ES-I3 (cell line): ENCODE results near the gene GALNT17.
"Not testable (repeated sequence)": the region's sequence is repeated elsewhere in the genome, so short reads cannot be mapped to it uniquely, and the experiment has no call there.

Source experiments
- H3K36me3 ChIP-seq: 2 replicates; pipeline ENCODE4 v1.6.1; 2013; ENCODE audit warnings: mild to moderate bottlenecking, low read length, control low read depth, moderate library complexity; ENCODE audit not compliant: insufficient read depth
- H3K4me1 ChIP-seq: 2 replicates; pipeline ENCODE4 v1.6.1; 2013; ENCODE audit warnings: mild to moderate bottlenecking, control low read depth, low read length; ENCODE audit not compliant: insufficient read depth
- H3K9ac ChIP-seq: 2 replicates; pipeline ENCODE4 v1.6.1; 2013; ENCODE audit warnings: low read depth, mild to moderate bottlenecking, low read length, moderate library complexity
- H3K9me3 ChIP-seq: 2 replicates; pipeline ENCODE4 v1.6.1; 2013; ENCODE audit warnings: mild to moderate bottlenecking, low read length, moderate library complexity; ENCODE audit not compliant: control insufficient read depth, insufficient read depth

The GALNT17 gene

GRCh38 chr7:71592388-71592787, 460.4 kb downstream of the GALNT17 start:
- H3K36me3 ChIP-seq, H3K9me3 ChIP-seq, H3K9ac ChIP-seq, H3K4me1 ChIP-seq: not testable (repeated sequence)

GRCh38 chr7:71594736-71595135, 462.8 kb downstream of the GALNT17 start:
- Histone ChIP-seq H3K9me3 (no peaks in the 10 kb centered on the region), H3K36me3 (no peaks in the 10 kb centered on the region), H3K9ac (no peak overlapping the region), H3K4me1 (no peaks in the 10 kb centered on the region)

- Histone ChIP-seq H3K9me3 (no peaks in the 10 kb centered on the region), H3K9ac (no peak overlapping the region), H3K36me3 (no peaks in the 10 kb centered on the region), H3K4me1 (no peaks in the 10 kb centered on the region)
These were observed 463.2 kb downstream of the GALNT17 start for GRCh38 chr7:71595176-71595575.

- no peak overlapping the region for H3K9ac ChIP-seq
- no peaks in the 10 kb centered on the region for H3K9me3 ChIP-seq
- H3K36me3 ChIP-seq = no peaks in the 10 kb centered on the region
- H3K4me1 ChIP-seq = no peaks in the 10 kb centered on the region
These were observed 466.6 kb downstream of the GALNT17 start for GRCh38 chr7:71598553-71598952.

GRCh38 chr7:71601851-71602250, 469.9 kb downstream of the GALNT17 start:
- Histone ChIP-seq H3K4me1 (no peaks in the 10 kb centered on the region), H3K9me3 (no peaks in the 10 kb centered on the region), H3K36me3 (no peaks in the 10 kb centered on the region), H3K9ac (no peak overlapping the region)

- Histone ChIP-seq H3K4me1 (no peaks in the 10 kb centered on the region), H3K9me3 (no peaks in the 10 kb centered on the region), H3K36me3 (no peaks in the 10 kb centered on the region), H3K9ac (no peak overlapping the region)
These were observed 473.0 kb downstream of the GALNT17 start for GRCh38 chr7:71604818-71605414.

GRCh38 chr7:71611986-71612385, 480.0 kb downstream of the GALNT17 start:
- Histone ChIP-seq H3K9me3 (no peaks in the 10 kb centered on the region), H3K4me1 (peaks cover 10% of the 10 kb centered on the region), H3K9ac (no peak overlapping the region), H3K36me3 (no peaks in the 10 kb centered on the region)

GRCh38 chr7:71612911-71613310, 481.0 kb downstream of the GALNT17 start:
- peaks cover 10% of the 10 kb centered on the region for H3K4me1 ChIP-seq
- H3K9me3 ChIP-seq = no peaks in the 10 kb centered on the region
- no peaks in the 10 kb centered on the region for H3K36me3 ChIP-seq
- no peak overlapping the region for H3K9ac ChIP-seq

GRCh38 chr7:71613313-71613712, 481.4 kb downstream of the GALNT17 start:
- peaks cover 10% of the 10 kb centered on the region for H3K4me1 ChIP-seq
- no peak overlapping the region for H3K9ac ChIP-seq
- H3K36me3 ChIP-seq = no peaks in the 10 kb centered on the region
- H3K9me3 ChIP-seq = no peaks in the 10 kb centered on the region

GRCh38 chr7:71615017-71615416, 483.1 kb downstream of the GALNT17 start:
- no peaks in the 10 kb centered on the region for H3K9me3 ChIP-seq
- no peaks in the 10 kb centered on the region for H3K36me3 ChIP-seq
- peaks cover 13% of the 10 kb centered on the region for H3K4me1 ChIP-seq
- H3K9ac ChIP-seq = no peak overlapping the region

- H3K4me1 ChIP-seq = peaks cover 24% of the 10 kb centered on the region
- H3K9ac ChIP-seq = no peak overlapping the region
- no peaks in the 10 kb centered on the region; the same call in 1 of the 2 replicates for H3K9me3 ChIP-seq
- H3K36me3 ChIP-seq = no peaks in the 10 kb centered on the region
These were observed 484.3 kb downstream of the GALNT17 start for GRCh38 chr7:71616217-71616616.

GRCh38 chr7:71618278-71618677, 486.3 kb downstream of the GALNT17 start:
- Histone ChIP-seq H3K9ac (no peak overlapping the region), H3K9me3 (no peaks in the 10 kb centered on the region; the same call in 1 of the 2 replicates), H3K36me3 (no peaks in the 10 kb centered on the region), H3K4me1 (peaks cover 25% of the 10 kb centered on the region)

GRCh38 chr7:71625545-71625944, 493.6 kb downstream of the GALNT17 start:
- Histone ChIP-seq H3K9me3 (no peaks in the 10 kb centered on the region; the same call in 1 of the 2 replicates), H3K4me1 (peaks cover 8% of the 10 kb centered on the region; the same call in 1 of the 2 replicates), H3K9ac (no peak overlapping the region), H3K36me3 (no peaks in the 10 kb centered on the region)

GRCh38 chr7:71626206-71626605, 494.3 kb downstream of the GALNT17 start:
- Histone ChIP-seq H3K36me3 (no peaks in the 10 kb centered on the region), H3K9ac (no peak overlapping the region), H3K4me1 (peaks cover 1% of the 10 kb centered on the region; the same call in 1 of the 2 replicates), H3K9me3 (no peaks in the 10 kb centered on the region)

GRCh38 chr7:71627651-71628050, 495.7 kb downstream of the GALNT17 start:
- Histone ChIP-seq H3K36me3 (no peaks in the 10 kb centered on the region), H3K9ac (no peak overlapping the region)

More at GRCh38 chr7:71627651-71628050, 495.7 kb downstream of the GALNT17 start:
- Histone ChIP-seq H3K9me3 (no peaks in the 10 kb centered on the region), H3K4me1 (peaks cover 7% of the 10 kb centered on the region)
